HG02981 (cell line): ENCODE measurements around the gene PPFIA2.

Source experiments
- ATAC-seq: cut with Tn5 transposase; IDR thresholded peaks from one replicate; pipeline ENCODE4 v1.9.1; 2021; ENCODE audit warnings: mild to moderate bottlenecking, moderate library complexity; ENCODE audit not compliant: unreplicated experiment

The PPFIA2 gene

DNA sequence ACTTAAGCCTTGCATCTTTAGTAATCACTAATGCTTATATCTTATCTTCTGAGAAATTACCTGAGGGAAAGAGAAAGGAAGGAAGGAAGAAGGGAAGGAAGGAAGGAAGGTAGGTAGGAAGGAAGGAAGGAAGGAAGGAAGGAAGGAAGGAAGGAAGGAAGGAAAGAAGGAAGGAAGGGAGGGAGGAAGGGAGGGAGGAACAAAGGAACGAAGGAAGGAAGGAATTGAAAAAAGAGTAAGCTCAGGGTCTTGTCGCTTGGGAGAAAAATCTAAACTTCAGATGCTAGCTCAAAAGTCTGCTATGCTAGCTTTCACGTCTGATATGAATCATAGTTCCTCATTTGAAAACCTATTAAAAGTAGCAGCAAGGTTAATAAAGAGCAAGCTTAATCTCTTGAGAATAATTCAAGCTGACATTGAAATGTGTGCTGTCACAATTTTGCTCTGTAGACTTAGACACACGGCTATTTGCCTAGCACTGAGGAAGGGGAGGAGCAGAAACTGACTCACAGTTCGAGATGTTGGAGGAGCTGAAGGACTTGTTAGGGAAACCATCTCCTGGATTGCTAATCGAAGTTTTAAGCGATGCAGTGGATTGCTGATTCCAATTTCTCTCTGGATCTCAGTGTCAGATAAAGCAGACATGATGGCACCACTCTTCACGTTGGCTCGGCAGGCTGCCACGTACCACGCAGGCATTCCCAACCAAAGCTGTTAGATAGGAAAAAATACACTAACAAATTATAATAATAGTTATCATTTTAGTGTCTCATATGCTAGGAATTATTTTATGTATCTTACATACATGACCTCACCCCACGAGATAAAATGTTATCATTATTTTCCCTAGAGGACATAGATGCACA lies 464.6 kb downstream of the PPFIA2 start:
- no peak for ATAC-seq

GRCh38 chr12:81288651-81289050 lies 470.5 kb downstream of the PPFIA2 start:
- no peak for ATAC-seq

GRCh38 chr12:81284137-81284536 lies 475.0 kb downstream of the PPFIA2 start:
- ATAC-seq: no peak

DNA sequence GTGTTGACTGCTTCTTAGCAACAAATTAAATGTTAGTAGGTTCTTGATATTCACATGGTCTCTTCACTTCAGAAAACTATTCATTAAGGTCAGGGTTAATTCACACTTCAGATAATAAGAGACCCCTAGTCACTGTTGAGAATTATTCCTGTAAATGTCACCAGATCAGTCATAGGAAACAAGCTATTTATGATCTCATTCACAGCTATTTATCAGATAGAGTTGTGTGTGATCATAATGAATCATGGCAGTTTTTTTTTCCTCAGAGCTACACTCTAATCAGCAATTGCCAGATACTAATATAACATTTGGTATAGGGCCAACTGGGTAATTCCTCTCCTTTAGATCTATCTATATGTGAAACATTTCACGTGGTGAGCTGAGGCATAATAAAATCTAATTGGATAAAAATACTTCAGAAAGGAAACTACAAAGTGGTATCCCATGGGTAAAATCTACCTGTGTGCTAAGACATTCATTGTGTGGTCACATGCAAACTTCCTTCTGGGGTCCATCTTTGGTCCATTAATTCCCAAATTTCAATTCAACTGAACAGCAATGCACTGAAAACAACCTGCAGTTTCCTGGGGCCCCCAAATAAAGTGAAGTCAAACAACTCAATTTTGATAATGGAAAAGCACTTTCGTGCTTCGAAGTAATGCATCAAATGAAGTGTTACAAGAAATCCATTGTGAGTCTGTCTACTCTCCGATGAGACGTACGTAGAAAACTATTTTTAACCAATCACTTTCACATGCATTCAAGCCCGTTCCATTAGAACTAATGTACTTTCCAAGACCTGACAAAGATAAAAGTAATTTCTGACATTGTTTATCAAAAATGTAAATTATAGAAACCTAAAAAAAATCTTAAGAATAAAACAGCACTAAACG lies 484.3 kb downstream of the PPFIA2 start:
- no peak for ATAC-seq

- ATAC-seq: no peak
These were observed 488.8 kb downstream of the PPFIA2 start for GRCh38 chr12:81270385-81270784.

- no peak for ATAC-seq
These were observed 496.1 kb downstream of the PPFIA2 start for GRCh38 chr12:81263072-81263471.

GRCh38 chr12:81261508-81262207 lies 497.5 kb downstream of the PPFIA2 start:
- no peak for ATAC-seq

DNA sequence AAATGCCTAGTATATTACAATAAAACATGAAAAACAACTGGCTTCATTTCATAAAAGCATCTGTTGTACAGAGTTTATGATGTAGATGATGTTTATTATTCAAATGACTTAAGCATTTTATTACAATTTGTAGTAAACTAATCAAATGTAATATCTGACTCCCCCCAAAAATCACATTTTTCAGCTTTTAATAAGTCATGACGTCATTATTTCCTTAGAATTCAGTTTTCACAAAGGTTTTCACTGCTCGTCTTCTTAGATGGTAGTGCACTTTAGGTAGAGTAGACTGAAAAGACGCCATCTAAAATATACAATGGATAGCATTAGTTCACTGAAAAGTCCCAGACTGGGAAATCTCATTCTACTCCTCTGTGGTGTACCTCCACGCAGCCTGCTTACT lies 499.8 kb downstream of the PPFIA2 start:
- no peak for ATAC-seq

DNA sequence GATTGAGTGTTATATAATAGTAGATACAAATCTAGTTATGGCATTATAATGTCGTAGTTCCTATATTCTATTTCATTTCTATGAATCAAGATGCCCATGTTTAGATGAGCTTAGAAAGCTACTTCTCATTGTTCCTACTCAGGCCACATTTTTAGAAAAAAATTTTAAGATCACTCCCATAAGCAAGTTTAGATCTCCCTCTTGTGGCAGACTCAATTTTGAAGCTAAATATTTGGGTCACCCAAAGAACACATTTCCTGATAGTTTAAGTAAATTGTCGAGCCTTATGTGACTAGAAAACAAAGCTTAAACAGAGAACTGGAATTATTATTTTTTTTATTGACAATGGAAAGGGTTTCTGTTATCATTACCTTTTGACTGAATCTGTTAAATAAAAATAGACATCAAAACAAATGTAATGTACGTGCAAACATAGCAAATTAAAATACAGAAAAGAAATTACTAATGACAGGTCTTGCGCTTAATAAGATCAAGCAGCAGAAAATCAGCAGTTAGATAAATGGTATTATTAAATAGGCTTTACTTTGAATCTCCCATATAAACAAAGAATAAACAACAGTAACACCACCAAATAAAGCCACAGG lies 501.1 kb downstream of the PPFIA2 start:
- ATAC-seq: no peak

DNA sequence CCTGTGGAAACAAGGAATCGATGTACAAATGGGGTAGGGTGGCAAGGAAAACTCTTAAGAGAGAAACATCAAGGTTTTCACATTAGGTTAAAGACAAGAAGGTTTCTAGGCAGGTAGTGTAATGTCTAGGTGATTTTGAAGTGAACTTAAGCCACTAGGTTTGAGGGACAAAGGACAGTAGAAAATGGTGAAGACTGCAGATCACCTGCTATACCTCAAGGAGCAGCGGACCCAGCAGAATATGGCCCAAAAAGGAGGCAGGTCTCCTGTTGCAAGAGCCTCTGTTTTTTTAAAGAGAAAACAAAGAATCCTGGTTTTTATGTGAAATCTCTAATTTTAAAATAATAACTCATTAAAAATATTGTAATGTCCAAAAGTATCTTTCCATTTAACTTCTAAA lies 503.2 kb downstream of the PPFIA2 start:
- no peak for ATAC-seq

GRCh38 chr12:81255456-81255855 lies 503.7 kb downstream of the PPFIA2 start:
- no peak for ATAC-seq

- ATAC-seq: no peak
These were observed 505.8 kb downstream of the PPFIA2 start for GRCh38 chr12:81253360-81253759.

GRCh38 chr12:81252228-81252627 lies 506.9 kb downstream of the PPFIA2 start:
- ATAC-seq: no peak

DNA sequence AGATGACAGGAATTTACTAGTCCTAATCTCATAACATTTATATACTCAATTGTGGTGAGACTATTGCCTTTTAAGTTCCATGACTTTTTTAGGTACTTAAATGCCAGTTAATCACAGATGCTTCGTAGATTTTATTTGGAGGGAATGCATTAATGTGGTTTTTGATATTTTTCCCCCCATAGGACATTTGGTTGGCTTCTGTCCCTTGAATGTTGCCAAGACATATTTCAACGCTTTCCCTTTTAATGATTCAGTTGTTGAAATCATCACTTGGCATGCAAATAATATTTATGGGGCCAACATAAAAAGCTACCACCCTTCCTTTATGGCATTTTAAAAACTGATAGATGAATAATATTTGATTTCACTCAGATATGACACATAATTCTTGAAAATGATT lies 509.2 kb downstream of the PPFIA2 start:
- no peak for ATAC-seq

DNA sequence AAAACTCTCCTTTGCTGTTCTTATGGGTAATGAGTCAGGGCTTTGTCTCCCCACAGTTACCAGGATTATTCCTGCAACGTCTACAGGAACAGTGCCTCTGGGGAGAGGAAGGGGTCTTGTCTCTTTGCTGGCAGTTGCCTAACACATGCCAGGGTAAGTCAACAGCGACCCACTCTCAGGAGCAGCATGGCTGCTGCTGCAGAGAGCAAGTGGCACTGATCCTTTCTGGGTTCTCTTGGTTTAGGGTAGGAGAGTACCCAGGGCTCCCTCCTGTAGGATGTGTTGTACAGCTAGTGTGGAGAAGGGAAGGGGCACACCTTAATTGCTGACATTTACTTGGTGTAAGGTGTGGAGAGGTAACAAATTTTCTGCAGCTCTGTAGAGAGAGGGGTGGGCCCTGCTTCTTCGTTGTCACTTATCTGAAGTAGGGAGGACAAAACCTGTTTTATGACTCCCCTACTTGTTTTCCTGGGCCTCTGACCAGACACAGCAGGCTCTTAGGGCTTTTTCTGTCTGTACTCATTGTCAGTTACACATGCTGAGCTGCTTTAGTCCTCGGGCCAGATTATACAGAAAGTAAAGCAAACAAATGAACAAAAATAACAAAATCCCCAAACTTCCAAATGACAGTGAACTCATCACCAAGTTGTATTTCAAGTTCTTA lies 513.1 kb downstream of the PPFIA2 start:
- ATAC-seq: no peak

DNA sequence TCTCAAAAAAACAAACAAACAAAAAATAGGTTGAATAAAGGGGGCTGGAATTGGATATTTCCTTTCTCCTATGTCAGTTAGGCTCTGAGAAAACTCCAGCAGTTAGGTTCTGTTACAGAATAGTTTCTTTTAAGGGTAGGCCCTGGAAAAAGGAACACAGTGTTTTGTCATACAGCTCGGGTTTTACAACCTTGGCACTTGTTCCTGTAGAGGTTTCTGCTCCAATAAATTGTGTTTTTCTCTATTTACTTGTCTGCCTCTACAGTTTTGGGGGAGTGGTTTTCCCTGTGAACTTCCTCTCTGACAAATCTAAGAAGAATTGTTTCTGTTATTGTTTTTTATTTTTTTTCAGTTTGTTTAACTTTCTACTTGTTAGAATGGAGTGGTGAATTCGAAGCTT lies 513.7 kb downstream of the PPFIA2 start:
- no peak for ATAC-seq

DNA sequence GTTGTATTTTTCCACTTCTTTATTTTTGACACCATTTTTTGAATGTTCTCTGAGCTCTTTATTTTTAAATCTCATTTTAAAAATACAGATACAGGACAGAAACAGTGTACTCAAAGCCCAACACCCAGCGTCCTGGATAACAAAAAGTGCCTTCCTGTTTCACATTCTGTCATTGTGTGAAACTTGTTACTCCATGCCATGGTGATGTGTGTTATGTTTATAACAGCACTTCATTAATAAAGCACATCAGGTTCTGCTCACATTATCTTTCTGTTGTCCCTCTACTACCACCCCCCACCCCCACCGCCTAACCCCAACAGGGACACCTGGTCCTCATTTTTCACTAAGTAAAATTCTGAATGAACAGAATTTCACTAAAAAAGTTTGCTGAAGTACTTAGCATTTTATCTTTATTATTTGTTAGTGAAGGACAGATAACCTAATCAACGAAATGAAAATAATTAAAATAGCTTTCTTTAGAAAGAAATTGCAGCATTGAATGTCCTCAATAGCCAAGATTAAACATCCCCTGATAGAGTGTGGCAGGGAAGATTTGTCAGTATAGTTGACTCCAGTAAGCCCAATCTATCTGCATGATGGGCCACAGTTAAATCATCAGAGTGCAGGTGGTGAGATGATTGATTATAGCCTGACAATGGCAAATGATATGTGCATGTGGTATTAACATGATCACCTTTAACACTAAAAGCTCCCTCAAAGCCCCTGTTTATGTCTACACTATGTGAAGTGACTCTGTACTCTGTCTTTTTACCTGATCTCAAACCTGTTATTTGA lies 527.4 kb downstream of the PPFIA2 start:
- no peak for ATAC-seq

DNA sequence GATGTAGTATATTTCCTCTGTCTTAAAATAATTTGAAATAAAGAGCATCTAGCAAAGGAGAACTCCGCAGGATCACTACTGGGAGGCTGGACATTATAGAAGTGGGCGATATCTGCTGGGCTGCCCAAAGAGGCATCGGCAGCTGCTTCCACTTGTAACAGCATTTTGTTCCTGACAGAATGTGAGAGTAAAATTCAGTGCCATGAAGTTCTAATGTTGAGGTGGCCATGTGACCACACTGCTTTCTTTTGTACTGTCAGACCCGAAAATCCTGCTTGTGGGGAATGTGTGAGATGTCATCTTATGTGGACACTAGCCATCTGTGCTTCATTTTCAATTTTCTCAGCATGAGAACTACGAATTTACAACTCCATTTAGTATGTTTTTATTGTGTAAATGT lies 529.4 kb downstream of the PPFIA2 start:
- no peak for ATAC-seq

DNA sequence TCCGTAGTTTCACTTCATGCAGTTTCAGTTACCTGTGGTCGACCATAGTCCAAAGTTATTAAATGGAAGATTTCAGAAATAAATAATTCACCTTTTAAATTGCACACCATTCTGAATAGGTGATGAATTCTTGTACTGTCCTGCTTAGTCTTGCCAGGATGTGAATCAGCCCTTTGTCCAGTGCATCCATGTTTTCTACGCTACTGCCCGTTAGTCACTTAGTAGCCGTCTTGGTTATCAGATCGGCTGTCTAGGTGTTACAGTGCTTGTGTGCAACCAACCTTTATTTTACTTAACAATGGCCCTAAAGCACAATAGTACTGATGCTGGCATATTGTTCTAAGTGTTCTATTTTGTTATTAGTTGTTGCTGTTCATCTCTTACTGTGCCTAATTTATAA lies 534.5 kb downstream of the PPFIA2 start:
- no peak for ATAC-seq
